Transverse colon (tissue), 4 donors: Measurements from ENCODE around the gene KLHL21.

Source experiments
- EP300 ChIP-seq: sonication (generic); formaldehyde crosslinking; IDR thresholded peaks from one replicate; pipeline ENCODE4 v1.6.1; 2017; ENCODE audit warnings: antibody characterized with exemption, low read depth
- POLR2A ChIP-seq: fragments of 450-650 bp; IDR thresholded peaks from one replicate; pipeline ENCODE4 v1.6.1; 2016; ENCODE audit warnings: antibody characterized with exemption, mild to moderate bottlenecking, moderate library complexity
- POLR2AphosphoS5 ChIP-seq, 3 donors: sonication (generic); formaldehyde crosslinking; IDR thresholded peaks; one replicate each; pipeline ENCODE4 v1.6.1; 2016; ENCODE audit warnings: antibody characterized with exemption in 3 of 3
- TF ChIP-seq, protein P1 (sequence below), 5 experiments: fragments of 200-600 bp in 3 of 5; fragments of 450-650 bp in 2 of 5; sonication (generic) in 3 of 5; IDR thresholded peaks; 1 replicate in 2 of 5; 2 replicates in 3 of 5; pipeline ENCODE4 v1.5.1; 2016 to 2017; ENCODE audit warnings: antibody characterized with exemption in 5 of 5, inconsistent platforms in 3 of 5, mild to moderate bottlenecking in 2 of 5, moderate library complexity in 1 of 5

DNA sequence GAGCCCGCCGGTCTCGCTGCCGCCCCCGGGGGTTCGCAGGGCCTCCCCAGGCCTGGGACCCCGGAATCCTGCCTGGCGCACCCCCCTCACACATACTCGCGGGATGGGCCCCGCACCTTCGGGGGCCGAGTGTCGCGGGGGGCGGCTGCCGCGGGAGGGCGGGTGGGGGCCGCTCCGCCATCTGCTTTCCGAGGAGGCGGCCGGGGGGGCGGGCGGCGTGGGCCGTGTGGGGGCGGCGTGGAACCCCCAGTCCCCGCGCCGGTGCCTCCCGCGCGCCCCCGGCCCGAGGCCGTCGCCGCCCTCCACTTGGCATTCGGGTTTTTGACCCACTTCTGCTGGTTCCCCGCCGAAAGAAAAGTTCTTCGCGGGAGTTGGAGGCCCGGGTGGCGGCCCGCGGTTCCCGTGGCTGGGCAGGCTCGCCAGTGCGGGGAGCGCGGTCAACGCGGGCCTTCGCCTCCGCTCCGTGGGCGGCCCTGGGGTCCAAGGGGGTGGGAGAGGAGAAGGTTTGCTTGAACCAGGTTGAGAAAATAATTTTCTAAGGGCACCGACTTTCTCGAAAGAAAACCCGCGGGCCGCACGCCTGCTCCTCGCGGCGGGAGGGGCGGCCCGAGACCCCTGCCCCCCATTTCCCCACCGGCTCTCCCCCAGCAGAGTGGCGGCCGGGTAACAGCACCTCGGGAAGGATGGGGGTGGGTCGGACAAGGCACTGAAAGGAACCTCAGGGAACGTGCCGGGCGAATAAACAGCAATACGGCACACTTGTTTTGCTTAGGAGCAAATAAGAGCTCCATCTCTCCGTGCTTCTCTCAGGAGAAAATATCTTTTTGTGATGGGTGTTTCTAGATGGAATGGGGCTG lies 12.5 kb upstream of the KLHL21 start:
- TF ChIP-seq POLR2A (no peak), POLR2AphosphoS5 (IDR thresholded peaks at IDR 0.05) (no peak), EP300 (no peak)
- TF ChIP-seq, protein P1, sequence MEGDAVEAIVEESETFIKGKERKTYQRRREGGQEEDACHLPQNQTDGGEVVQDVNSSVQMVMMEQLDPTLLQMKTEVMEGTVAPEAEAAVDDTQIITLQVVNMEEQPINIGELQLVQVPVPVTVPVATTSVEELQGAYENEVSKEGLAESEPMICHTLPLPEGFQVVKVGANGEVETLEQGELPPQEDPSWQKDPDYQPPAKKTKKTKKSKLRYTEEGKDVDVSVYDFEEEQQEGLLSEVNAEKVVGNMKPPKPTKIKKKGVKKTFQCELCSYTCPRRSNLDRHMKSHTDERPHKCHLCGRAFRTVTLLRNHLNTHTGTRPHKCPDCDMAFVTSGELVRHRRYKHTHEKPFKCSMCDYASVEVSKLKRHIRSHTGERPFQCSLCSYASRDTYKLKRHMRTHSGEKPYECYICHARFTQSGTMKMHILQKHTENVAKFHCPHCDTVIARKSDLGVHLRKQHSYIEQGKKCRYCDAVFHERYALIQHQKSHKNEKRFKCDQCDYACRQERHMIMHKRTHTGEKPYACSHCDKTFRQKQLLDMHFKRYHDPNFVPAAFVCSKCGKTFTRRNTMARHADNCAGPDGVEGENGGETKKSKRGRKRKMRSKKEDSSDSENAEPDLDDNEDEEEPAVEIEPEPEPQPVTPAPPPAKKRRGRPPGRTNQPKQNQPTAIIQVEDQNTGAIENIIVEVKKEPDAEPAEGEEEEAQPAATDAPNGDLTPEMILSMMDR (IDR thresholded peaks at IDR 0.05), result no peak
